Spleen (tissue), 11 donors: ENCODE data around the gene KRT7. TPM values are rescaled to one million over a fixed set of nuclear protein-coding genes. Genes with fewer than 3 reads are reported as not detected.
A peak's percentile ranks its signal among the peaks of the same experiment; 100 is the strongest.

Experiments used
- DNase-seq: peaks from one replicate; pipeline ENCODE4 v3.0.0-alpha.2; 2020
- H3K27ac ChIP-seq, 8 donors: fragments of 200-600 bp; sonication (generic) in 7 of 8; 1 replicate in 4 of 8; 2 replicates in 4 of 8; pipeline versions ENCODE4 v1.5.0 to v1.8.0; 2016 to 2021; ENCODE audit warnings: inconsistent platforms in 4 of 8, mild to moderate bottlenecking in 4 of 8, moderate library complexity in 1 of 8
- H3K27me3 ChIP-seq, 7 donors: fragments of 200-600 bp; sonication (generic) in 6 of 7; replicated peaks in 1 of 7; 1 replicate in 4 of 7; 2 replicates in 3 of 7; pipeline versions ENCODE4 v1.5.0 to v1.8.0; 2016 to 2021; ENCODE audit warnings: inconsistent platforms in 3 of 7, mild to moderate bottlenecking in 1 of 7
- H3K36me3 ChIP-seq, 6 donors: fragments of 200-600 bp; sonication (generic) in 5 of 6; 1 replicate in 4 of 6; 2 replicates in 2 of 6; pipeline versions ENCODE4 v1.5.0 to v1.8.0; 2016 to 2021; ENCODE audit warnings: inconsistent platforms in 2 of 6
- H3K4me1 ChIP-seq, 6 donors: fragments of 200-600 bp; sonication (generic) in 5 of 6; 1 replicate in 3 of 6; 2 replicates in 3 of 6; pipeline versions ENCODE4 v1.5.0 to v1.8.0; 2016 to 2021; ENCODE audit warnings: inconsistent platforms in 3 of 6
- H3K4me3 ChIP-seq, 8 donors: fragments of 200-600 bp; sonication (generic) in 7 of 8; 1 replicate in 4 of 8; 2 replicates in 4 of 8; pipeline versions ENCODE4 v1.5.0 to v1.8.0; 2016 to 2021; ENCODE audit warnings: inconsistent platforms in 4 of 8, mild to moderate bottlenecking in 4 of 8, moderate library complexity in 2 of 8
- H3K9me3 ChIP-seq, 8 donors: fragments of 200-600 bp; sonication (generic) in 7 of 8; 1 replicate in 4 of 8; 2 replicates in 4 of 8; pipeline versions ENCODE4 v1.5.0 to v1.8.0; 2016 to 2021; ENCODE audit warnings: inconsistent platforms in 4 of 8
- CTCF ChIP-seq, 11 experiments: fragments of 200-600 bp in 7 of 11; fragments of 450-650 bp in 4 of 11; sonication (generic) in 4 of 11; IDR thresholded peaks in 8 of 11; conservative IDR thresholded peaks in 3 of 11; 1 replicate in 7 of 11; 2 replicates in 4 of 11; pipeline versions ENCODE4 v1.4.0 to v1.8.0; 2016 to 2021; ENCODE audit warnings: antibody characterized with exemption in 11 of 11, inconsistent platforms in 4 of 11, mild to moderate bottlenecking in 1 of 11
- POLR2A ChIP-seq, 3 donors: fragments of 450-650 bp; IDR thresholded peaks; one replicate each; pipeline ENCODE4 v1.5.1; 2017; ENCODE audit warnings: antibody characterized with exemption in 3 of 3, mild to moderate bottlenecking in 1 of 3
- POLR2AphosphoS5 ChIP-seq, 3 donors: sonication (generic); formaldehyde crosslinking; IDR thresholded peaks; one replicate each; pipeline ENCODE4 v1.5.1; 2017; ENCODE audit warnings: antibody characterized with exemption in 3 of 3
- WGBS, 5 donors: extraction: QIAGEN DNeasy Blood & Tissue Kit in 3 of 5; methylation state at CpG; one replicate each; pipeline versions ENCODE4 v1.1.5 to v1.1.7; 2013 to 2018; 5-methylcytosine and 5-hydroxymethylcytosine counted together
- intact Hi-C: fragments of 100-400 bp; cut with DNase I; formaldehyde crosslinking; loops from one replicate; pipeline ENCODE4 v1.15.0; 2023; ENCODE audit warnings: low total_unique reads
- polyA plus RNA-seq, 3 donors: library from polyadenylated mRNA; stranded (reverse); fragments of 200-250 nt; gene quantifications; one replicate each; pipeline ENCODE4 v1.2.1, GENCODE V29; 2013
- total RNA-seq, 7 donors: library from RNA; depleted of rRNA in 3 of 7; stranded (reverse); fragments of >200 nt in 3 of 7; fragmentation: NEBNext Ultra II Directional in 4 of 7; extraction: Animal tissue kit (Norgen Biotek cat#: 25700) in 4 of 7; gene quantifications; one replicate each; pipeline versions ENCODE4 v1.1.0 to v1.2.1, GENCODE V29; 2016 to 2021
- donor health status: healthy with polysubstance abuse.
- donor health status: DM: no; HTN: no; CAD: no; lungs with moderate emphysema.
- donor health status: DM: no; HTN: no; CAD: no.
- donor health status: Bipolar disorder and iron deficiency.
- donor health status: healthy.
- donor health status: DM: no; HTN: no; CAD: no.
- donor health status: DM: yes; HTN: yes; CAD: no.

Gene KRT7
- total and polyA plus RNA-seq, 10 donors, result 0.73 to 1.9 (median 1.2) TPM; not detected in 3

GRCh38 chr12:52278575-52279421 is 45.8 kb downstream of the KRT7 start:
- Histone ChIP-seq H3K27me3 (peaks cover 0 to 50% (median 4%) of the 10 kb centered on the region in 7 donors), H3K36me3 (no peaks in the 10 kb centered on the region), H3K9me3 (no peaks in the 10 kb centered on the region), H3K4me3 (peak overlapping the region in 1 of 8 donors; percentile 33), H3K4me1 (peaks cover 0 to 25% (median 9%) of the 10 kb centered on the region in 6 donors), H3K27ac (no peak overlapping the region)
- intact Hi-C loops, result no loop called here
- peak; percentile 93 for DNase-seq
- 20 to 25% (median 24%) methylated on average over 26 to 32 of the region's 32 CpGs for WGBS, 5 donors
- TF ChIP-seq POLR2AphosphoS5 (IDR thresholded peaks at IDR 0.05), result peak in 1 of 3 donors; percentile 29
- TF ChIP-seq CTCF (IDR thresholded peaks at IDR 0.05 in 8 of 11, conservative IDR thresholded peaks at IDR 0.05 in 3 of 11), result peak; percentile 56 to 98 (median 94)
- TF ChIP-seq POLR2A (IDR thresholded peaks at IDR 0.05), result no peak

- Histone ChIP-seq H3K27ac (no peak overlapping the region), H3K9me3 (no peaks in the 10 kb centered on the region), H3K36me3 (no peaks in the 10 kb centered on the region), H3K4me1 (peaks cover 0 to 25% (median 9%) of the 10 kb centered on the region in 6 donors), H3K27me3 (peaks cover 0 to 43% (median 4%) of the 10 kb centered on the region in 7 donors), H3K4me3 (no peak overlapping the region)
- WGBS, 5 donors, result 84 to 89% (median 85%) methylated on average over 14 of the region's 14 CpGs
- intact Hi-C loops, result no loop called here
- DNase-seq, result peak; percentile 27
- TF ChIP-seq POLR2A (IDR thresholded peaks at IDR 0.05) (no peak), CTCF (IDR thresholded peaks at IDR 0.05 in 8 of 11, conservative IDR thresholded peaks at IDR 0.05 in 3 of 11) (no peak), POLR2AphosphoS5 (IDR thresholded peaks at IDR 0.05) (no peak)
Observed at GRCh38 chr12:52279422-52280318, 46.6 kb downstream of the KRT7 start.

GRCh38 chr12:52280319-52280795 is 47.3 kb downstream of the KRT7 start:
- 70 to 88% (median 82%) methylated on average over 3 of the region's 3 CpGs for WGBS, 5 donors
- Histone ChIP-seq H3K9me3 (no peaks in the 10 kb centered on the region), H3K27me3 (peaks cover 0 to 40% (median 4%) of the 10 kb centered on the region in 7 donors), H3K27ac (peak overlapping the region in 4 of 8 donors; percentile 17 to 48 (median 22)), H3K36me3 (no peaks in the 10 kb centered on the region), H3K4me1 (peaks cover 0 to 25% (median 9%) of the 10 kb centered on the region in 6 donors), H3K4me3 (no peak overlapping the region)
- TF ChIP-seq POLR2AphosphoS5 (IDR thresholded peaks at IDR 0.05), result no peak
- TF ChIP-seq POLR2A (IDR thresholded peaks at IDR 0.05), result no peak
- no peak for TF ChIP-seq CTCF (IDR thresholded peaks at IDR 0.05 in 8 of 11, conservative IDR thresholded peaks at IDR 0.05 in 3 of 11)
- intact Hi-C loops, result no loop called here
- peak; percentile 35 for DNase-seq
